A673 (cell line): ENCODE measurements around the gene TMEM144. TPM values are rescaled to one million over a fixed set of nuclear protein-coding genes. Genes with fewer than 3 reads are reported as not detected.

Experiments used
- BruUV-seq: library from RNA; stranded (reverse); fragments of 400-500 nt; replicated peaks from 2 replicates; lab custom pipeline; 2021; lab: Mats Ljungman, UMichigan
- CTCF ChIA-PET: fragments of 300-600 bp; sonication (Branson Sonifier 250); formaldehyde crosslinking; loops from one replicate; lab custom pipeline; 2022; ENCODE audit warnings: antibody characterized with exemption; lab: Charles Lee
- POLR2A ChIA-PET: fragments of 300-600 bp; sonication (Branson Sonifier 250); formaldehyde crosslinking; loops from one replicate; lab custom pipeline; 2022; ENCODE audit warnings: antibody characterized with exemption; ENCODE audit not compliant: low non-redundant PET; lab: Charles Lee
- DNase-seq: peaks from one replicate; pipeline ENCODE4 v3.0.0-alpha.2; 2015; ENCODE audit warnings: low spot score
- H3K27ac ChIP-seq: fragments of 200-600 bp; sonication (generic); 2 replicates; pipeline ENCODE4 v1.5.1; 2016; ENCODE audit warnings: mixed run types, low read depth, mild to moderate bottlenecking, mixed read lengths, antibody characterized with exemption, low read length; ENCODE audit not compliant: poor library complexity, severe bottlenecking
- H3K27me3 ChIP-seq: fragments of 200-600 bp; sonication (generic); replicated peaks from 2 replicates; pipeline ENCODE4 v1.6.1; 2017; ENCODE audit warnings: mixed run types, low read depth, mild to moderate bottlenecking, mixed read lengths, antibody characterized with exemption, low read length; ENCODE audit not compliant: insufficient read depth, poor library complexity
- H3K36me3 ChIP-seq: fragments of 200-600 bp; sonication (generic); 2 replicates; pipeline ENCODE4 v1.6.1; 2016; ENCODE audit warnings: mixed run types, mild to moderate bottlenecking, mixed read lengths, antibody characterized with exemption, low read length; ENCODE audit not compliant: insufficient read depth, poor library complexity, severe bottlenecking
- H3K4me1 ChIP-seq: fragments of 200-600 bp; sonication (generic); 2 replicates; pipeline ENCODE4 v1.6.1; 2017; ENCODE audit warnings: mixed run types, mild to moderate bottlenecking, mixed read lengths, antibody characterized with exemption, low read length; ENCODE audit not compliant: insufficient read depth, poor library complexity, severe bottlenecking
- H3K4me3 ChIP-seq: fragments of 200-600 bp; sonication (generic); 2 replicates; pipeline ENCODE4 v1.5.1; 2016; ENCODE audit warnings: low read depth, mixed run types, mild to moderate bottlenecking, mixed read lengths, low read length; ENCODE audit not compliant: poor library complexity, severe bottlenecking
- H3K9me3 ChIP-seq: fragments of 200-600 bp; sonication (generic); 2 replicates; pipeline ENCODE4 v1.6.1; 2016; ENCODE audit warnings: mixed run types, low read depth, mild to moderate bottlenecking, mixed read lengths, antibody characterized with exemption, low read length; ENCODE audit not compliant: poor library complexity, severe bottlenecking
- EZH2 ChIP-seq: fragments of 200-600 bp; sonication (generic); IDR thresholded peaks from 2 replicates; pipeline ENCODE4 v1.6.1; 2017; ENCODE audit warnings: borderline replicate concordance, low read depth, mild to moderate bottlenecking, mixed read lengths, antibody characterized with exemption, low read length; ENCODE audit not compliant: poor library complexity, severe bottlenecking
- intact Hi-C: fragments of 100-400 bp; cut with micrococcal nuclease; formaldehyde crosslinking; loops from one replicate; pipeline ENCODE4 v1.10.0; 2022; ENCODE audit not compliant: unreplicated experiment
- total RNA-seq: library from RNA; stranded (reverse); gene quantifications from 2 replicates; pipeline ENCODE4 v1.2.3, GENCODE V29; 2021
- TF ChIP-seq, protein P1 (sequence below): fragments of 300-800, 200-600 bp; sonication (generic); conservative IDR thresholded peaks from 2 replicates; pipeline ENCODE4 v1.5.1; 2017; ENCODE audit warnings: low read depth, mild to moderate bottlenecking, antibody characterized with exemption, low read length, moderate library complexity, mixed read lengths

TMEM144 gene
- total RNA-seq, 1 experiment from 2014 or later, result 4.0 TPM

DNA sequence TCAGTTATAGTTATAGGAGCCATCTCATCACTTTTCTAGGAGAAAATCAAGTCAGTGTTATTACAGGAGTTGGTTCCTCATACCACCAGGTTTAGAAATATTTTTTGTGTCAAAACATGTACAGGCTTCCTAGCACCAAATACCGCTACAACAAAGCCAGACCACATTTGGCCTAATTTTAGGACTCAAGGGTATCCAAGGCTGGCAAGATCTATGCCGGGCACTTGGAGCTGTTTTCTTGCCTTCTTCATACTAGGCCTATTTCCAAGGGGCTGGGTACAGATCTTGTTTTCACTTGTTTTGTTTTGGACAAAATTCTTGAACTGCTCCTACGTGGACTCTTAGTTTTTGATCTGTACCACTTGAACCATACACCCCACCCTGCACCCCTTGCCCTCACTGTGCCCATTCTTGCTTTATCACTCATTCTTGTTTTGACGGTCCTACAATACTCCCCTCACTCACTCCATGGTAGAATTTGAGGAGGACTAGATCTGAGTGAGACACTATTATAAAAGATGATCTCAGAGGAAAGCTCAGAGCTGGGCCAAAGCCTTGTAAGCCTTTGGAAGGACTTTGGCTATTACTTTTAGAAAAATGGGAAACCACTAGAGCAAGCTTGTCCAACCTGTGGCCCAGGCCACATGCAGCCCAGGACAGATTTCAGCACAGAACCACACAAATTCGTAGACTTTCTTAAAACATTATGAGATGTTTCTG lies 17.7 kb upstream of the TMEM144 start:
- TF ChIP-seq, protein P1, sequence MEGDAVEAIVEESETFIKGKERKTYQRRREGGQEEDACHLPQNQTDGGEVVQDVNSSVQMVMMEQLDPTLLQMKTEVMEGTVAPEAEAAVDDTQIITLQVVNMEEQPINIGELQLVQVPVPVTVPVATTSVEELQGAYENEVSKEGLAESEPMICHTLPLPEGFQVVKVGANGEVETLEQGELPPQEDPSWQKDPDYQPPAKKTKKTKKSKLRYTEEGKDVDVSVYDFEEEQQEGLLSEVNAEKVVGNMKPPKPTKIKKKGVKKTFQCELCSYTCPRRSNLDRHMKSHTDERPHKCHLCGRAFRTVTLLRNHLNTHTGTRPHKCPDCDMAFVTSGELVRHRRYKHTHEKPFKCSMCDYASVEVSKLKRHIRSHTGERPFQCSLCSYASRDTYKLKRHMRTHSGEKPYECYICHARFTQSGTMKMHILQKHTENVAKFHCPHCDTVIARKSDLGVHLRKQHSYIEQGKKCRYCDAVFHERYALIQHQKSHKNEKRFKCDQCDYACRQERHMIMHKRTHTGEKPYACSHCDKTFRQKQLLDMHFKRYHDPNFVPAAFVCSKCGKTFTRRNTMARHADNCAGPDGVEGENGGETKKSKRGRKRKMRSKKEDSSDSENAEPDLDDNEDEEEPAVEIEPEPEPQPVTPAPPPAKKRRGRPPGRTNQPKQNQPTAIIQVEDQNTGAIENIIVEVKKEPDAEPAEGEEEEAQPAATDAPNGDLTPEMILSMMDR, result no peak
- TF ChIP-seq EZH2, result no peak
- CTCF ChIA-PET, result interaction anchor here (1.5 kb wide), 1 partner anchor 63 kb away, joined by 6 read pairs; no protein-coding TSS in a partner anchor
- intact Hi-C loops, result loop anchor here (1.0 kb wide), 1 partner anchor 63 kb away; no protein-coding TSS in a partner anchor
- no peak for DNase-seq
- no TSS peak for BruUV-seq
- Histone ChIP-seq H3K27ac (no peak overlapping the region), H3K4me3 (no peak overlapping the region), H3K36me3 (no peaks in the 10 kb centered on the region), H3K9me3 (no peaks in the 10 kb centered on the region), H3K4me1 (no peaks in the 10 kb centered on the region), H3K27me3 (no peaks in the 10 kb centered on the region)
- POLR2A ChIA-PET, result no interaction called here

DNA sequence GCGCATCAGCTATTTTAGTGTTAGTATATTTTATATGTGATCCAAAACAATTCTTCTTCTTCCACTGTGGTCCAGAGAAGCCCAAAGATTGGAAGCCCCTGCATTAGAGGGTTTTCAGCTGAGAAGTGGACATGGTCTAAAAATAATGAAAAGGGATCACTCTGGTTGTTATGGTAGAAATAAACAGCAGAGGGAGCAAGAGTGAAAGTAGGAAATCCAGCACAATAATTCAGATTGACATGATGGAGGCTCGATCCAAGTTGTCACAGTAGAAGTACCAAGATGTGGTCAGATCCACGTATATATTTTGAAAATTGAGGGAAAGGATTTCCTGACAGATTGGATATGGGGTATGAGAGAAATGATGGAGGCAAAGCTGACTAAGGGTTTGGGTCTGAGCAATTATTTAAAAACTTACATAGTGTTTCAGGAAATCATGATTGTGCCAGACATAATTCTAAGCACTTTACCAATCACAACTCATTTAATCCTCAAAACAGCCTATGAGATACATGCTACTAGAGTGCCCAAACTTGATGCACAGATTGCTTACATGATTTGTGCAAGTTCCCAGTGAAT lies 17.0 kb upstream of the TMEM144 start:
- Histone ChIP-seq H3K36me3 (no peaks in the 10 kb centered on the region), H3K9me3 (no peaks in the 10 kb centered on the region), H3K27me3 (no peaks in the 10 kb centered on the region), H3K27ac (no peak overlapping the region), H3K4me1 (no peaks in the 10 kb centered on the region), H3K4me3 (no peak overlapping the region)
- peak; percentile 70 for DNase-seq
- no TSS peak for BruUV-seq
- POLR2A ChIA-PET, result no interaction called here
- intact Hi-C loops, result loop anchor here (1.0 kb wide), 1 partner anchor 62 kb away; no protein-coding TSS in a partner anchor
- CTCF ChIA-PET, result interaction anchor here (0.6 to 1.5 kb wide), 3 partner anchors 9 to 1262 kb away, joined by 3 to 6 read pairs (median 3); no protein-coding TSS in a partner anchor
- TF ChIP-seq, protein P1, result peak; percentile 78
- TF ChIP-seq EZH2, result no peak

DNA sequence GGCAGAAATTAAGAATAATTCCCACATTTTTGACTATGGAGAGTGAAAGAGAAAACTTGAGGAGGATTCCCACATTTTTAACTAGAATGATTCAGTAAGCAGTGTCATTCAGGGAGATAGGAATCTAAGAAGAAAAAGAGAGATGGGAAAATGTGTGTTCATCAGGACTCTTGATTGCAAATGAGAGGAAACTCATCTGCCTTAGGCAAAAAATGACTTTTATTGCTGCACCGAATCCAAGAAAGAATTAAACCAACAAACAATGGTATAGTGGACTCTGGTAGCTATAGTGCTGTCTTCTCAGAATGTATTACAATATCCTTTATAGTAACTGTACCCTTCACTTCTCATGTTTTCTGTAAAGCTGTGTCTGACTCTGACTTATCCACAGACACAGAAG lies 15.0 kb upstream of the TMEM144 start:
- H3K4me1 ChIP-seq, result no peaks in the 10 kb centered on the region
- H3K9me3 ChIP-seq, result no peaks in the 10 kb centered on the region
- no peak for TF ChIP-seq EZH2
- TF ChIP-seq, protein P1, result no peak
- CTCF ChIA-PET, result no interaction called here
- no peaks in the 10 kb centered on the region for H3K36me3 ChIP-seq
- DNase-seq, result no peak
- H3K27ac ChIP-seq, result no peak overlapping the region
- no peak overlapping the region for H3K4me3 ChIP-seq
- no peaks in the 10 kb centered on the region for H3K27me3 ChIP-seq
- BruUV-seq, result no TSS peak
- intact Hi-C loops, result no loop called here
- POLR2A ChIA-PET, result no interaction called here
